K562 (cell line): Measurements from ENCODE around the gene BNC1.

ENCODE experiments used
- COPS2 ChIP-seq: fragments of 450-650 bp; conservative IDR thresholded peaks from 2 replicates; pipeline ENCODE4 v1.6.1; 2016; ENCODE audit warnings: mild to moderate bottlenecking, moderate library complexity
- FOSL1 ChIP-seq: fragments of 200-800 bp; sonication (Bioruptor generic); conservative IDR thresholded peaks from 2 replicates; pipeline ENCODE4 v1.6.1; 2016; ENCODE audit warnings: missing genetic modification characterization, missing compliant biosample characterization
- HDAC6 ChIP-seq: IDR thresholded peaks from 2 replicates; pipeline ENCODE4 v1.6.1; 2012; ENCODE audit warnings: low read depth, mild to moderate bottlenecking, control low read depth, inconsistent platforms, low read length, moderate library complexity
- HOXB6 ChIP-seq: fragments of 250-450 bp; sonication (Bioruptor Pico); IDR thresholded peaks from 2 replicates; pipeline ENCODE4 v1.5.1; 2022; ENCODE audit warnings: mild to moderate bottlenecking, borderline replicate concordance
- LCOR ChIP-seq: sonication (generic); formaldehyde crosslinking; IDR thresholded peaks from 2 replicates; pipeline ENCODE4 v1.8.0; 2022; ENCODE audit warnings: mild to moderate bottlenecking, missing genetic modification reagents
- MAX ChIP-seq: sonication (generic); formaldehyde crosslinking; IDR thresholded peaks from 2 replicates; pipeline ENCODE4 v1.9.0; 2022; ENCODE audit warnings: mild to moderate bottlenecking, missing genetic modification reagents
- PHTF2 ChIP-seq: fragments of 250-450 bp; sonication (Bioruptor Pico); IDR thresholded peaks from 2 replicates; pipeline ENCODE4 v1.5.0; 2021; ENCODE audit warnings: mild to moderate bottlenecking
- SMARCB1 ChIP-seq: IDR thresholded peaks from 2 replicates; pipeline ENCODE4 v1.6.1; 2011; ENCODE audit warnings: improper control_type of control experiment, low read depth; ENCODE audit not compliant: insufficient read length
- TBL1XR1 ChIP-seq, 2 experiments: IDR thresholded peaks; 2 replicates each; pipeline ENCODE4 v1.6.1; 2012; ENCODE audit warnings: improper control_type of control experiment in 2 of 2, low read length in 2 of 2, mild to moderate bottlenecking in 1 of 2
- USF2 ChIP-seq: sonication (generic); formaldehyde crosslinking; IDR thresholded peaks from 2 replicates; pipeline ENCODE4 v1.5.0; 2020; ENCODE audit warnings: missing genetic modification reagents

- TF ChIP-seq HOXB6 (CRISPR knock-in tag): no peak
- TF ChIP-seq TBL1XR1 (IDR thresholded peaks at IDR 0.05; ENCODE audit: low read length in 2 of 2): no peak
- no peak for TF ChIP-seq PHTF2 (CRISPR knock-in tag)
- TF ChIP-seq SMARCB1: no peak
- no peak for TF ChIP-seq LCOR
- no peak for TF ChIP-seq COPS2
- no peak for TF ChIP-seq MAX
- TF ChIP-seq HDAC6: no peak
- TF ChIP-seq USF2 (CRISPR knock-in tag): no peak
- TF ChIP-seq FOSL1 (tag): no peak
Observed at GRCh38 chr15:83327041-83327440, 42.6 kb upstream of the BNC1 start.
